Fibroblast of skin of left biceps (primary cell): Measurements from ENCODE around the gene MAN2A1.
A peak's percentile ranks its signal among the peaks of the same experiment; 100 is the strongest.

Experiments
- DNase-seq, 2 experiments: peaks; one replicate each; pipeline ENCODE4 v3.0.0-alpha.2; 2013; ENCODE audit warnings: low read depth in 2 of 2

MAN2A1 gene

GRCh38 chr5:109907189-109907588 is 217.5 kb downstream of the MAN2A1 start:
- DNase-seq = no peak

GRCh38 chr5:109907731-109908130 is 218.0 kb downstream of the MAN2A1 start:
- DNase-seq = peak; percentile 73 to 74

- no peak for DNase-seq
Observed at GRCh38 chr5:109908366-109908765, 218.6 kb downstream of the MAN2A1 start.

- DNase-seq = no peak
Observed at GRCh38 chr5:109910874-109911273, 221.1 kb downstream of the MAN2A1 start.

- peak; percentile 81 to 86 for DNase-seq
Observed at GRCh38 chr5:109911731-109912130, 222.0 kb downstream of the MAN2A1 start.

- DNase-seq = no peak
Observed at GRCh38 chr5:109914906-109915305, 225.2 kb downstream of the MAN2A1 start.

GRCh38 chr5:109916481-109917153 is 226.9 kb downstream of the MAN2A1 start:
- DNase-seq = no peak
